NCI-H146 (cell line): ENCODE data around the gene PIAS4.
A peak's percentile ranks its signal among the peaks of the same experiment; 100 is the strongest.

Experiments
- DNase-seq: peaks from one replicate; lab custom pipeline; 2025; lab: John Stamatoyannopoulos, UW

PIAS4 gene

GRCh38 chr19:4077800-4078684, 70.5 kb downstream of the PIAS4 start:
- DNase-seq = peak; percentile 23

GRCh38 chr19:4080473-4080872, 72.9 kb downstream of the PIAS4 start:
- DNase-seq = no peak

GRCh38 chr19:4081441-4082129, 74.0 kb downstream of the PIAS4 start:
- no peak for DNase-seq

- DNase-seq = no peak
Observed at GRCh38 chr19:4082172-4082571, 74.6 kb downstream of the PIAS4 start.

GRCh38 chr19:4083677-4084546, 76.4 kb downstream of the PIAS4 start:
- DNase-seq = peak; percentile 61

GRCh38 chr19:4084547-4084877, 77.0 kb downstream of the PIAS4 start:
- DNase-seq = no peak

- DNase-seq = no peak
Observed at GRCh38 chr19:4086411-4086867, 78.9 kb downstream of the PIAS4 start.

GRCh38 chr19:4087787-4088679, 80.5 kb downstream of the PIAS4 start:
- no peak for DNase-seq

GRCh38 chr19:4088975-4089374, 81.4 kb downstream of the PIAS4 start:
- no peak for DNase-seq
